ENCODE measurements around the gene NECAP2.

Gene NECAP2, protein sequence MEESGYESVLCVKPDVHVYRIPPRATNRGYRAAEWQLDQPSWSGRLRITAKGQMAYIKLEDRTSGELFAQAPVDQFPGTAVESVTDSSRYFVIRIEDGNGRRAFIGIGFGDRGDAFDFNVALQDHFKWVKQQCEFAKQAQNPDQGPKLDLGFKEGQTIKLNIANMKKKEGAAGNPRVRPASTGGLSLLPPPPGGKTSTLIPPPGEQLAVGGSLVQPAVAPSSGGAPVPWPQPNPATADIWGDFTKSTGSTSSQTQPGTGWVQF

GRCh38 chr1:16440470-16441281 is at the start of gene NECAP2:
Gene NECAP2 (plus strand): TSS chr1:16440724. CDS start chr1:16440762, 38 bp downstream.
- peak; percentile 92 to 93 for DNase-seq

DNA sequence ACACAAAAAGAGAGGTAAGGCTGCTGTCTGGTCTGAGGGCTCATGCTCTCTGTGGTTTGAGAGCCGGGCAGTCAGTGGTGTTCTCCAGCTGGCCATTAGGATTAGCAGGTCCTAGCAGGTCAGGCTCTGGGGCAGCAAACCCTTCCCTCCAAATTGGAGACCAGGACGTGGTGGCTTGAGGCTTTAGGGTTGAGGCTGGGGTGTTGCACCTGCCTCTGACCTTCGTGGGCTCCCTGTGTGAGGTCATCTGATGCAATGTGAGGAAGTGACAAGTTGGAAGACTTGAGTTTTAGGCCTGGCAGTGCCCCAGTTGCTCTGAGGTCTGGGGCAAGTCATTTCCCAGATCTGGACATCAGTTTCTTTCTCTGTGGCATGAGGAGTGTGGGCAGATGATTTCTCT is 49.1 kb upstream of the NECAP2 start:
- DNase-seq, result no peak

GRCh38 chr1:16392740-16393569 is 47.6 kb upstream of the NECAP2 start:
- DNase-seq, result no peak

DNA sequence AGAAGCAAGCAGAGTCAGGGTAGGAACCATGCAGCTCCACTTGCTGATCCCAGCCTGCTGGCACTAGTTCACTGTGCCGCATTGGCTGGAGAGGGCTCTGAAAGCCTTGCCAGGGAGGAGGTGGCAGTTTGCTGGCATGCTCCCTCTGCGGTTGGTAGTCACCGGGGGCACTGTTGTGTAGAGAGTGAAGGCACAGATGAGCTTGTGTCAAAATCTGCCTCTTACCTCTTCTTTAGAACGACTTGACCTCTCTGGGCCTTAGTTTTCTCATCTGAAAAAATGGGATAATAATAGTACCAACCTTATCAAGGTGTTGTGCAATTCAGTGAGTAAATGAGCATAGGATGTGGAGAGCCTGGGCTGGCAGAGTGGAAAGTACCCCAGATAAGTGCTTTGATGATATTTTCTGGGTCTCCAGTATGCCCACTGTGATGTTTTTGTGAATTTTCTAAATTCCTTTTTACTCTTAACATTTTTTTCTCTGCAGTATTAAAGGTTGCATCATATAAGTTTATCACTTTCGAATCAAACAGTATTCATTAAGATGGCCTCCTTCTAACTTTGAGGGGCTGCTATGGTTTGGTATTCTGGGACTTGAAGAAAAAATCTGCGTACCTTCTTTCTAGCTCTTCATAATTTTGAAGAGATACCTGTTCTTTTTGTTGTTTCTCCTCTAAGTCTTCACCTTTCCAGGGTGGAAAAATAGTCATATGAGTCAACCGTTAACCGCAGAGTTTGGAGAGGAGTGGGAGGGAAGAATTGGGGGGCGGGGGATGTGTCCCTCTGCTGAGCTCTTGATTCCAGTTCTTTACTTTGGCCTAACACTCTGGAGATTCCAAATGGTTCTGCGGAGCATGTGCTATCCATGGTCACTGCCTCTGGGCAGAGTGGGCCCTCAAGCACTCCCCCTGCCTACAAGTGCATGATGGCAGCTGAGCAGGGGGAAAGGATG is 46.7 kb upstream of the NECAP2 start:
- DNase-seq, result no peak

DNA sequence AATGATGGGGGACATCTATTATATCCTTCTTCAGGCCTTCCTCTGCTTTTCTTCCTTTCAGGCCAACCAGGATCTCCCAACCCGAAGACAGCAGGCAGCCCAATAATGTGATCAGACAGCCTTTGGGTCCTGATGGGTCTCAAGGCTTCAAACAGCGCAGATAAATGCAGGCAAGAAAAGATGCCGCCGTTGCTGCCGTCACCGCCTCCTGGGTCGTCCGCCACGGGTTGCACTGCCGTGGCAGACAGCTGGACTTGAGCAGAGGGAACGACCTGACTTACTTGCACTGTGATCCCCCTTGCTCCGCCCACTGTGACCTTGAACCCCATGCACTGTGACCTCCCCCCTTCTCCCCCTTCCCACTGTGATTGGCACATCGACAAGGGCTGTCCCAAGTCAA is 45.5 kb upstream of the NECAP2 start:
- DNase-seq, result no peak

DNA sequence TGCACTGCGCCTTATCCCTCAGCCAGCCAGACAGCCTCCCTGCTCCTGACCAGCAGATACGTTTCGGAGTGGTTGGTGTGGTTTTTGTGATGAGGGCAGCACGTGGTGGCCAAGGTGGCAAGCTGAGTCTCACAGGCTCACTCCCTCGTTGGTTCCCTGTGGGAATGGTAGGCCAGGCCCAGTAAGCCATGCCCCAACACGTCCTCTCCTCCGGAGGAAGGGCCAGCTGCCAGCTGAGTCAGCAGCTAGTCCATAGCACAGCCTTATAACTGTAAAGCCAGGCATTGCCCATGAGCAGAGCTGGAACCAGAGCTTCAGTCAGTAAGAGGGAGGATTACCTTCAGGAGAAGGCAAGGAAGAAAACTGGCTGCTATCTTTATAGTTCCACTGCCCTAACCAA is 43.9 kb upstream of the NECAP2 start:
- DNase-seq, result no peak

- DNase-seq, result no peak
These were observed 43.4 kb upstream of the NECAP2 start for GRCh38 chr1:16397120-16397519.

GRCh38 chr1:16398371-16398953 is 42.1 kb upstream of the NECAP2 start:
- DNase-seq, result no peak

GRCh38 chr1:16402742-16403141 is 37.8 kb upstream of the NECAP2 start:
- DNase-seq, result no peak

DNA sequence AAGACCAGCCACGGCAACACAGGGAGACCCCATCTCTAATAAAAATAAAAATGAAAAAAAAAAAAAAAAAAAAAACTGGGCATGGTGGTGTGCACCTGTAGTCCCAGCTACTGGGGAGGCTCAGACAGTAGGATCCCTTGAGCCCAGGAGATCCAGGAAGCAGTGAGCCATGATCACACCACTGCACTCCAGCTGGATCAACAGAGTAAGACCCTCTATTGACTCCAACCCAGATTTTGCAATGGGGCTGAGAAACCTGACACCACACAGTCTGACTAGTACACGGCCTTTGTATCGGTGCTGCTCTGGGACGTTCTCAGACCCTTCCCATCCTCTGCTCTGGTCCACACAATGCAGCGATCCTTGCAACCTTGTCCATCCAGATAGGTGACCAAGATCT is 35.1 kb upstream of the NECAP2 start:
- DNase-seq, result no peak

- no peak for DNase-seq
These were observed 33.7 kb upstream of the NECAP2 start for GRCh38 chr1:16406868-16407267.

DNA sequence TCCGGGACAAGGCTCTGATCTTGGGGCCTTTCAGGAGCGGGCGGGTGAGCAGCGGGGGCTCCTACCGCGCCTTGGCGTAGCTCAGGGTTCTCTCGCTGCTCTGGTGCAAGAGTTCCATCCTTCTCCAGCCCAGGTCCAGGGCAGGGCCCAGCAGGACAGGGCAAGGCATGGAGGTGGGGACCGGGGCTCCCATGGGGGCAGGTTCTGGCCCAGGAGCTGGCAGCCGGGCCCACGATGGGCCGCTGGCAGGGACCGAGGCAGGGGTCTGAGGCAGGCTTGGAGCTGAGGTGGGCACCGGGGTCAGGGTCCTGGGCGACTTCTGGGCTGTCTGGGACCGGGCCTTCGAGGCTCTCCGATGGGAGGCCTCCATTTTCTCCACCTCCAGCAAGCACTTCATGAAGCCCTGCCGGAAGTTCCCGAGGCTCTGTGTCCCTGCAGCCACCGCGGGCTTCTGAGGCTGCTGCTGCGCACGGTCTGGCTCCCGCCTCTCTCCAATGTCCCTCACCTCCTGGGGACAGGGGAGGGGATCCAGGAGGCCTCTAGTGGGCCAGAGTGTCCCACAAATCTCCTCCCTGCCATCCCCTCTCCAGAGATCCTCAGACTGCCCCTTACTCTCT is 30.9 kb upstream of the NECAP2 start:
- DNase-seq, result no peak

DNA sequence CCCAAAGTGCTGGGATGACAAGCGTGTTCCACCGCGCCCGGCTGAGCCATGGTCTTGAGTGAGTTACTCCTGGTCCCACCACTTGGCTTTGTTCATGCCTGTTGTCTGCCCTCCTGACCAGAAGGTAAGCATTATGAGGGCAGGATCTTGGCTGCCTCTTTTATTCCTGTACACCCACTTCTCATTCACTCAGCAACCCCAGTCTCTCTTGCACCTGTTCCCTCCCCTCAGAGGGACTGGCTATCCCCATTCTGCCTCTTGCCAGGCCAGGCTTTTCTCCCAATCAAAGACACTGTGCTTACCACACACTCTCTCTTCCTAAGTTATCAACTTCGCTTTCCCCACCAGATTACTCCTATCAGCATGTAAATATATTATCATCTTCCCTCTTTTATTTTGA is 29.7 kb upstream of the NECAP2 start:
- DNase-seq, result no peak

GRCh38 chr1:16413191-16413590 is 27.3 kb upstream of the NECAP2 start:
- no peak for DNase-seq

- no peak for DNase-seq
These were observed 21.6 kb upstream of the NECAP2 start for GRCh38 chr1:16418823-16419425.

- DNase-seq, result peak; percentile 52 to 72
These were observed 20.0 kb upstream of the NECAP2 start for GRCh38 chr1:16420424-16421118.

GRCh38 chr1:16421201-16421600 is 19.3 kb upstream of the NECAP2 start:
- peak in 1 of 2 donors; percentile 19 for DNase-seq

DNA sequence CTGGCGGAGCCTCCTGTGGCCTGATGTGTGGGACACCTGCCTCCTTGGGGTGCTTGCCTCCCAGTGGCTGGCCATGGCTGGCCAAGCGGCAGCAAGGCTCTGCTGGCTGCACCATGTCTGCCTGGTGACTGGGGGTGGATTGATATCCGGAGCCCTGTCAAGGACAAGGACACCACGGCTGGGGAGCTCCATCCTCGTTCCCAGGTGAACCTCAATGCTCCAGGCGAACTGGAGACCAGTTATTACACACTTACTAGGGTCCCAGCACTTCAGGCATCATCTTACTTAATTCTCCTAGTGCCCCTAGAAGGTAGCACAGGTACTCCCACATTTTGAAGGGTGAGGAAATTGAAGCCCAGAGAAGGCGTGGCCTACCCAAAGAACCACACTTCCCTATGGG is 18.5 kb upstream of the NECAP2 start:
- DNase-seq, result no peak

DNA sequence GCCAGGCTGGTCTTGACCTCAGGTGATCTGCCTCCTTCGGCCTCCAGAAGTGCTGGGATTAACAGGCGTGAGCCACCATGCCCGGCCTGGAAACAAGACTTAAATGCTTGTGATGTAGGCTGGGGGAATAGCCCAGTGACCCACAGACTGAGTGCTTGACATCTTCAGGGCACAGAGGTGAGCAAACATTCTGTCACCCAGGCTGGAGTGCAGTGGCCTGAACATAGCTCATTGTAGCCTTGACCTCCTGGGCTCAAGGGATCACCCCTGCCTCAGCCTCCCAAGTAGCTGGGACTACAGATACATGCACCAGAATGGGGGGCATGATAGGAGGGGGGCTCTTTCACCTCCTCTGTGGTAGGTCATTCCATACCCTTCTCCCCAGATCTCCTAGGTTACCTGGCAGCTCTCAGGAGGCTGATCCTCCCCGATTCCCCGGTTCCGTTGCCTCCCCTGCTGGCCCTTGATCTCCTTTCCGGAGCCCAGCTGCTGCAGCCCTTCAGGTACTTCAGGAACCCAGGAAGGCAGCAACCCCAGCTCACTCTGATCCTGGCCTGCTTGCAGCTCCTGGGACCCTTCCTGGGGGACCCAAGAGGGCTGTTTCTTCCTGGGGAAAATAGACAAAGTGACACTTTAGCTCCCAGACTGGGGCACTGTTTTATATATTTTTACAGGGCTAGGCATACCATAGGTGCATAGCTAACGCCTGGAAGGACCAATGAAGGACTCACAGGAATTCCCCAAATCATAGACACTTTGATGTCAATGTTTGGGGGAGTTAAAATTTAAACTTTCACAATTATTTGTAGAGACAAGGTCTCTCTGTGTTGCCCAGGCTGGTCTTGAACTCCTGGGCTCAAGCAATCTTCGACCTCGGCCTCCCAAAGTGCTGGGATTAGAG is 15.1 kb upstream of the NECAP2 start:
- DNase-seq, result no peak

Measured in CD4-positive, alpha-beta T cell treated with Interleukin-4 for 1 hour (primary cell).